ENCODE measurements around the gene PEBP1. TPM values are rescaled to one million over a fixed set of nuclear protein-coding genes. Genes with fewer than 3 reads are reported as not detected.

The PEBP1 gene
- 152 and 169 TPM in 2 replicates for polyA plus RNA-seq (2011; rRNA removed)
- polyA plus RNA-seq (2012; cell fraction: cytosol; rRNA removed), result 261 and 277 TPM in 2 replicates
- polyA plus RNA-seq (2012; cell fraction: nucleus; rRNA removed), result 153 and 173 TPM in 2 replicates
- polyA plus RNA-seq (2017; fragmentation: RNase III; extraction: RNeasy Plus Mini Kit Qiagen cat#74134 plus additional on column Dnase treatment), result 223 to 254 TPM (median 246 TPM) in 3 replicates
- polyA minus RNA-seq (2011; rRNA and poly(A)+ RNA removed), result 90.4 and 99.9 TPM in 2 replicates

DNA sequence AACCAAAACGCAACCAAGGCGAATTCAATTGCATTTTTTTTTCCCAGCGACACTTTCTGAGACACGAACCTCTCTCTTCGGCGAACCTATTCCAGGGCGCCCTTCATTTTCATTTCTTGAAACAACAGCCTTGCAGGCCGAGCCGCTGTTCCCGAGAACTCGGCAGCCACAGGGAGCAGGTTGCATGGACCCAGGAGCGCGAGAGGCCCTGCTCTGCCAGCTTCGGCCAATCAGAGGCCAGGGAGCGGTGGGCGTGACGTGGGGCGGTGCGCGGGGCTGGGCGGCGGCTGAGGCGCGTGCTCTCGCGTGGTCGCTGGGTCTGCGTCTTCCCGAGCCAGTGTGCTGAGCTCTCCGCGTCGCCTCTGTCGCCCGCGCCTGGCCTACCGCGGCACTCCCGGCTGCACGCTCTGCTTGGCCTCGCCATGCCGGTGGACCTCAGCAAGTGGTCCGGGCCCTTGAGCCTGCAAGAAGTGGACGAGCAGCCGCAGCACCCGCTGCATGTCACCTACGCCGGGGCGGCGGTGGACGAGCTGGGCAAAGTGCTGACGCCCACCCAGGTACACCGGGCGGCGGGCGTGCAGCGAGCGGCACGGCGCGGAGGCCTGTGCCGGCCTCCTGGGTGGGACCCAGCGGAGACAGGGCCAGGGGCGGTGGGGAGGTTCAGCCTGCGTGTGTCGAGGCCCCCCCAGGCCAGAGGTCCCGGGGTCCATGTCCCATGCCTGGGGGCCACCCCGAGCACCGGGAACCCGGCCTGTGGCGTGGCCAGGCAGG is at the start of gene PEBP1:
Gene PEBP1, plus strand, starts transcription at position 337 of the 771 bp plus-strand sequence. Its CDS starts 86 bp downstream, at position 423.
- DNase-seq (ENCODE audit: low read depth in 1 of 2, low spot score in 1 of 2) (peak; percentile 96), ATAC-seq (peak; percentile 99), FAIRE-seq (peak; percentile 70)
- ChIA-PET CTCF (interaction anchor here (0.5 to 3.4 kb wide), 10 partner anchors 9 to 504 kb away, joined by 3 to 12 read pairs (median 3); partner anchors contain the start of gene SUDS3), POLR2A (interaction anchor here (0.6 to 1.9 kb wide), 9 partner anchors 10 to 240 kb away, joined by 3 to 16 read pairs (median 5); partner anchors contain the start of genes SUDS3, TAOK3, VSIG10 and WSB2)
- Histone ChIP-seq H3K9me3 (no peaks in the 10 kb centered on the region), H3K4me2 (peak within 1 kb of the TSS; percentile 94), H3K27ac (peak within 1 kb of the TSS; percentile 90 to 96), H3K4me1 (peaks cover 25% of the 10 kb centered on the region), H3K4me3 (peak within 1 kb of the TSS; percentile 95)
- WGBS (ENCODE audit: missing lambda C conversion rate), result 2% methylated on average over 40 of the region's 70 CpGs
- TF ChIP-seq KDM1A (IDR thresholded peaks at IDR 0.05; ENCODE audit: low read depth) (no peak), RFX5 (IDR thresholded peaks at IDR 0.05) (peak; percentile 74; the same call in 1 of the 2 replicates), GATA3 (IDR thresholded peaks at IDR 0.05; ENCODE audit: borderline replicate concordance) (peak; percentile 54; the same call in 1 of the 2 replicates), PBX3 (IDR thresholded peaks at IDR 0.05) (no peak), CBX8 (IDR thresholded peaks at IDR 0.05) (no peak), NPAS2 (CRISPR knock-in tag; IDR thresholded peaks at IDR 0.05; ENCODE audit: borderline replicate concordance) (no peak), CHD2 (IDR thresholded peaks at IDR 0.05; ENCODE audit: low read length, partially characterized antibody) (peak; percentile 83), CBX2 (IDR thresholded peaks at IDR 0.05; ENCODE audit: borderline replicate concordance, low read depth) (no peak), TP53 (CRISPR knock-in tag; IDR thresholded peaks at IDR 0.05) (no peak), NFE2L2 (conservative IDR thresholded peaks at IDR 0.05; ENCODE audit: low read length) (no peak), FOSL2 (IDR thresholded peaks at IDR 0.05) (no peak), FOSL2 (CRISPR knock-in tag; IDR thresholded peaks at IDR 0.05) (no peak), MAFK (IDR thresholded peaks at IDR 0.05; ENCODE audit: partially characterized antibody) (no peak), NR3C1 (IDR thresholded peaks at IDR 0.05) (no peak), ESRRA (IDR thresholded peaks at IDR 0.05; ENCODE audit: borderline replicate concordance, low read length) (no peak), CTCF (IDR thresholded peaks at IDR 0.05) (no peak), POLR2AphosphoS2 (conservative IDR thresholded peaks at IDR 0.05; ENCODE audit: low read length) (no peak), RARB (CRISPR knock-in tag; IDR thresholded peaks at IDR 0.05) (no peak), HES2 (IDR thresholded peaks at IDR 0.05) (no peak), ATOH8 (CRISPR knock-in tag; IDR thresholded peaks at IDR 0.05; ENCODE audit: low read depth) (no peak), SREBF2 (IDR thresholded peaks at IDR 0.05) (no peak), CHD4 (IDR thresholded peaks at IDR 0.05; ENCODE audit: borderline replicate concordance) (no peak), SMC3 (IDR thresholded peaks at IDR 0.05) (no peak), EP300 (IDR thresholded peaks at IDR 0.05) (no peak), KDM5A (IDR thresholded peaks at IDR 0.05) (no peak), ZC3H11A (IDR thresholded peaks at IDR 0.05) (no peak), EHMT2 (IDR thresholded peaks at IDR 0.05; ENCODE audit: low read depth) (no peak), MYC (IDR thresholded peaks at IDR 0.05; ENCODE audit: borderline replicate concordance, low read length) (peak; percentile 76; the same call in 1 of the 2 replicates), ZNF302 (CRISPR knock-in tag; IDR thresholded peaks at IDR 0.05) (no peak), RNF2 (IDR thresholded peaks at IDR 0.05; ENCODE audit: borderline replicate concordance, low read depth) (no peak), HOXA7 (CRISPR knock-in tag; IDR thresholded peaks at IDR 0.05) (no peak), MAX (IDR thresholded peaks at IDR 0.05) (peak; percentile 99), ZSCAN20 (CRISPR knock-in tag; IDR thresholded peaks at IDR 0.05) (no peak), CEBPB (IDR thresholded peaks at IDR 0.05) (no peak), RCOR1 (IDR thresholded peaks at IDR 0.05; ENCODE audit: low read depth, low read length) (no peak)
- TF ChIP-seq, protein P1, sequence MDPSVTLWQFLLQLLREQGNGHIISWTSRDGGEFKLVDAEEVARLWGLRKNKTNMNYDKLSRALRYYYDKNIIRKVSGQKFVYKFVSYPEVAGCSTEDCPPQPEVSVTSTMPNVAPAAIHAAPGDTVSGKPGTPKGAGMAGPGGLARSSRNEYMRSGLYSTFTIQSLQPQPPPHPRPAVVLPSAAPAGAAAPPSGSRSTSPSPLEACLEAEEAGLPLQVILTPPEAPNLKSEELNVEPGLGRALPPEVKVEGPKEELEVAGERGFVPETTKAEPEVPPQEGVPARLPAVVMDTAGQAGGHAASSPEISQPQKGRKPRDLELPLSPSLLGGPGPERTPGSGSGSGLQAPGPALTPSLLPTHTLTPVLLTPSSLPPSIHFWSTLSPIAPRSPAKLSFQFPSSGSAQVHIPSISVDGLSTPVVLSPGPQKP (IDR thresholded peaks at IDR 0.05; ENCODE audit: low read depth, low read length), result no peak

Measured in A549 (cell line).